ENCODE data around the gene C6orf47.

C6orf47 gene

DNA sequence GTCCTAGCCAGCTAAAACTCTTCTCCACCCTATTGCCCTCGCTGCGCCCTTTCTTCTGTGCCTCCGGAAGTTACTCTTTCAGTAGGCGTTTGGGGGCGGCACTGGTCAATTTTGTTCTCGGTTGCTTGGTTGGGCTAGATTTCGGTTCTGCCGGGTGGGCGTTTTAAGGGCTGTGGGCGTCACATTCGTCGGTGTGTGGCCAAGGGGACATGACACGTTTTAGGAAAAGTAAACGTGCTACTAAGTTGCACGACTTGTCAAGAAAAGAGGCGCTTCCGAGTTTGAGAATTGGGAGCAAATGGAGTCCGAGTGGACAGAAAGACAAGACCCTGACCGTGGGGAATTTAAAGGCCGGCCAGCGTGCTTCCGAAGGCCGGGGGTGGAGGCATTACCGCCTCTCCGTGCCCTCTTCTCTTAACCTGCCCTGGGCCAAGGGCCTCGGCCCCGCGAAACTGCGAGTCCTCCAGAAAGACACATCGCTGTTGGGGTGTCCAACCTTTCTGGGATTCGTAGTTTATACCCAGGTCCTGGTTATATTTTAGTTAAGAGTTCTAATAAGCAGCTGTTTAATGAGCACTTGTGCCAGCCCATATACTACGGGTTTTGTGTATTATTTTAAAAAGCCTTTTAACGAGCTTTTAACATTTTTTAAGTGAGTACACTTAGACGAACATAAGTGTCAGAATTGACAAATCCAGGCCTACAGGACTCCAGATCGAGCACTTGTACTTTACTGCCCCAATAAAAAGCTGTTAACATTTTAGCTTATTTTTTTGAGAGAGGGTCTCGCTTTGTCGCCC lies 7.5 kb downstream of the C6orf47 start:
- no peak overlapping the region for H3K23ac ChIP-seq (ENCODE audit: low read length)
- peak overlapping the region; percentile 72 for H2AFZ ChIP-seq (ENCODE audit: insufficient read depth, low read length, poor library complexity)
- no peak overlapping the region for H2AK5ac ChIP-seq (ENCODE audit: low read length)
- peak overlapping the region; percentile 82 for H3K4ac ChIP-seq (ENCODE audit: low read depth, low read length)
- peak overlapping the region; percentile 69 for H3K4me2 ChIP-seq (ENCODE audit: low read length)
- H3K4me3 ChIP-seq (ENCODE audit: low read depth, low read length) = peak overlapping the region; percentile 90
- no peak overlapping the region for H3K18ac ChIP-seq (ENCODE audit: low read length)
- peak overlapping the region; percentile 83 for H3K14ac ChIP-seq (ENCODE audit: low read length)
- no CpG with 5 or more reads among the region's 37 CpGs for WGBS (ENCODE audit: extremely low coverage, insufficient coverage, insufficient read length)
- H3K4me1 ChIP-seq (ENCODE audit: control insufficient read depth in 1 of 2, insufficient read depth in 2 of 2, low read length in 2 of 2) = peaks cover 6 to 10% of the 10 kb centered on the region in 2 experiments
- peak overlapping the region; percentile 10 for H2BK120ac ChIP-seq (ENCODE audit: insufficient read depth, low read length, poor library complexity)
- H2BK5ac ChIP-seq (ENCODE audit: low read depth, low read length, poor library complexity) = peak overlapping the region; percentile 92
- H4K8ac ChIP-seq (ENCODE audit: low read depth, low read length) = peak overlapping the region; percentile 96
- peak overlapping the region; percentile 95 for H4K12ac ChIP-seq (ENCODE audit: low read depth, low read length)
- no peaks in the 10 kb centered on the region for H3K27me3 ChIP-seq (ENCODE audit: insufficient read depth, low read length)
- no peak overlapping the region for H2BK12ac ChIP-seq (ENCODE audit: low read length)
- peaks cover 17 to 29% of the 10 kb centered on the region in 2 experiments for H3K36me3 ChIP-seq (ENCODE audit: control insufficient read depth in 1 of 2, insufficient read depth in 2 of 2, low read length in 2 of 2)
- H3K9ac ChIP-seq (ENCODE audit: low read length) = peak overlapping the region; percentile 75
- H3K79me2 ChIP-seq (ENCODE audit: control insufficient read depth, insufficient read depth, low read length, poor library complexity) = peaks cover 7% of the 10 kb centered on the region
- peaks cover 17% of the 10 kb centered on the region for H3K79me1 ChIP-seq (ENCODE audit: low read length)
- DNase-seq = peak in 1 of 2 donors; percentile 75
- peak overlapping the region; percentile 92 for H4K91ac ChIP-seq (ENCODE audit: low read depth, low read length)
- H3K9me3 ChIP-seq (ENCODE audit: insufficient read depth, low read depth, low read length) = no peaks in the 10 kb centered on the region
- peak overlapping the region; percentile 93 for H3K27ac ChIP-seq (ENCODE audit: low read depth, low read length)

DNA sequence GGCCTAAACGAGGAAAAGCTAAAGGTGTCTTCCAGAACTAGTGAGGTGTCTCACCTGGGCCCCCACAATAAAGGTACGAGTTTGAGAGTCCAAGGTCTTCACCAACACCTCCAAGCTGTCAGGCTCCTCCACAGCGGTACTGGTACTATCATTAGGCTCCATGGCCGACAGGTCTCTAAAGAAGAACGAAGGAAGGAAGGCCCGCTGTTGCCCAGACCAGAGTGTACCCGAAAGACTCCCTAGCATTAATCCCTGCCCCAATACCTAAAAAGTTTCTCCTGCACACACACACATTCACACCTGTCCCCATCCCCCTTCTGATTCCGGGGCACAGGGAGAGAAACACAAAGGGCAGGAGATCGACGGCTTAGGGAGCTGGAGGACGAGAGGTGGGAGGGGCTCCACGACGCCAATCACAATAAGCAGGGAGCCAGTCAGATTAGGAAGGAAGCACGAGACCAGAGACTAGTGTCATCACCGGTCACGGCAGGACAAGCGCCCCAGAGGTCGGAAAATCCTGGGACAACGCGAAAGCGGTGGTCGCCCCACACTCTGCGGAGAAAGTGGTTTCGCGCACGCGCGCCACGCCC lies 8.9 kb downstream of the C6orf47 start:
- Histone ChIP-seq H2BK120ac (ENCODE audit: insufficient read depth, low read length, poor library complexity) (peak overlapping the region; percentile 83), H2AFZ (ENCODE audit: insufficient read depth, low read length, poor library complexity) (peak overlapping the region; percentile 30), H3K36me3 (ENCODE audit: control insufficient read depth in 1 of 2, insufficient read depth in 2 of 2, low read length in 2 of 2) (peaks cover 24 to 34% of the 10 kb centered on the region in 2 experiments), H4K91ac (ENCODE audit: low read depth, low read length) (peak overlapping the region; percentile 92), H3K79me1 (ENCODE audit: low read length) (peaks cover 17% of the 10 kb centered on the region), H3K9ac (ENCODE audit: low read length) (peak overlapping the region; percentile 86), H3K14ac (ENCODE audit: low read length) (peak overlapping the region; percentile 95), H3K4ac (ENCODE audit: low read depth, low read length) (peak overlapping the region; percentile 82), H3K4me3 (ENCODE audit: low read depth, low read length) (peak overlapping the region; percentile 90), H4K12ac (ENCODE audit: low read depth, low read length) (peak overlapping the region; percentile 88), H3K27me3 (ENCODE audit: insufficient read depth, low read length) (no peaks in the 10 kb centered on the region), H3K27ac (ENCODE audit: low read depth, low read length) (peak overlapping the region; percentile 93), H3K23ac (ENCODE audit: low read length) (no peak overlapping the region), H3K79me2 (ENCODE audit: control insufficient read depth, insufficient read depth, low read length, poor library complexity) (peaks cover 7% of the 10 kb centered on the region), H3K4me1 (ENCODE audit: control insufficient read depth in 1 of 2, insufficient read depth in 2 of 2, low read length in 2 of 2) (peaks cover 6 to 9% of the 10 kb centered on the region in 2 experiments), H4K8ac (ENCODE audit: low read depth, low read length) (peak overlapping the region; percentile 96), H3K18ac (ENCODE audit: low read length) (peak overlapping the region; percentile 87), H2AK5ac (ENCODE audit: low read length) (peak overlapping the region; percentile 76), H2BK5ac (ENCODE audit: low read depth, low read length, poor library complexity) (peak overlapping the region; percentile 92), H3K9me3 (ENCODE audit: insufficient read depth, low read depth, low read length) (no peaks in the 10 kb centered on the region), H2BK12ac (ENCODE audit: low read length) (no peak overlapping the region), H3K4me2 (ENCODE audit: low read length) (peak overlapping the region; percentile 69)
- DNase-seq = peak; percentile 74 to 82
- no CpG with 5 or more reads among the region's 29 CpGs for WGBS (ENCODE audit: extremely low coverage, insufficient coverage, insufficient read length)

DNA sequence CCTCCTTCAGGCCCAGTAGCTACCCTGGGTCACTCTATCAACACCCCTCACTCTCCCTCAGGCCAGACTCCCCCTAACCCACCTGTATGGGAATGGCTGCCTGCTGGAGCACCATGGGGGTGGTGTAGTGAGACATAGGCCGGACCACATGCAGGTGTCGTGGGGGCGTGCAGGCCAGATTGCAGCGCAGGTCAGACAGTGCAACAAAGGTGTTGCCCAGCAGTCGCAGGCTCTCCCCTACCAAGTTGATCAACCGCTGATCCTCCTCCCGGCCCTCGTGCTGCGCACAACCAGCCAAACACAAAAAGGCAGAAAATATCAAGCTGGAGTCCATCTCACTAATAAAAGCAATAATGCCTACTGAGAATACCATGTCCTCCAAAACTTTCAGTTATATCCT lies 15.3 kb downstream of the C6orf47 start:
- no peak overlapping the region for H3K4me3 ChIP-seq (ENCODE audit: low read depth, low read length)
- H2BK120ac ChIP-seq (ENCODE audit: insufficient read depth, low read length, poor library complexity) = no peak overlapping the region
- no peak overlapping the region for H3K14ac ChIP-seq (ENCODE audit: low read length)
- H3K79me2 ChIP-seq (ENCODE audit: control insufficient read depth, insufficient read depth, low read length, poor library complexity) = no peaks in the 10 kb centered on the region
- DNase-seq = no peak
- WGBS (ENCODE audit: extremely low coverage, insufficient coverage, insufficient read length) = no CpG with 5 or more reads among the region's 9 CpGs
- no peaks in the 10 kb centered on the region for H3K4me1 ChIP-seq (ENCODE audit: control insufficient read depth in 1 of 2, insufficient read depth in 2 of 2, low read length in 2 of 2)
- no peak overlapping the region for H3K4ac ChIP-seq (ENCODE audit: low read depth, low read length)
- no peak overlapping the region for H2BK12ac ChIP-seq (ENCODE audit: low read length)
- no peak overlapping the region for H2AFZ ChIP-seq (ENCODE audit: insufficient read depth, low read length, poor library complexity)
- no peaks in the 10 kb centered on the region for H3K79me1 ChIP-seq (ENCODE audit: low read length)
- H4K91ac ChIP-seq (ENCODE audit: low read depth, low read length) = no peak overlapping the region
- no peak overlapping the region for H4K12ac ChIP-seq (ENCODE audit: low read depth, low read length)
- H3K4me2 ChIP-seq (ENCODE audit: low read length) = no peak overlapping the region
- no peak overlapping the region for H2AK5ac ChIP-seq (ENCODE audit: low read length)
- no peak overlapping the region for H2BK5ac ChIP-seq (ENCODE audit: low read depth, low read length, poor library complexity)
- H3K18ac ChIP-seq (ENCODE audit: low read length) = no peak overlapping the region
- no peak overlapping the region for H4K8ac ChIP-seq (ENCODE audit: low read depth, low read length)
- H3K9me3 ChIP-seq (ENCODE audit: insufficient read depth, low read depth, low read length) = peaks cover 4% of the 10 kb centered on the region
- H3K36me3 ChIP-seq (ENCODE audit: control insufficient read depth in 1 of 2, insufficient read depth in 2 of 2, low read length in 2 of 2) = peaks cover 70 to 83% of the 10 kb centered on the region in 2 experiments
- no peak overlapping the region for H3K23ac ChIP-seq (ENCODE audit: low read length)
- H3K27me3 ChIP-seq (ENCODE audit: insufficient read depth, low read length) = no peaks in the 10 kb centered on the region
- no peak overlapping the region for H3K27ac ChIP-seq (ENCODE audit: low read depth, low read length)
- no peak overlapping the region for H3K9ac ChIP-seq (ENCODE audit: low read length)

DNA sequence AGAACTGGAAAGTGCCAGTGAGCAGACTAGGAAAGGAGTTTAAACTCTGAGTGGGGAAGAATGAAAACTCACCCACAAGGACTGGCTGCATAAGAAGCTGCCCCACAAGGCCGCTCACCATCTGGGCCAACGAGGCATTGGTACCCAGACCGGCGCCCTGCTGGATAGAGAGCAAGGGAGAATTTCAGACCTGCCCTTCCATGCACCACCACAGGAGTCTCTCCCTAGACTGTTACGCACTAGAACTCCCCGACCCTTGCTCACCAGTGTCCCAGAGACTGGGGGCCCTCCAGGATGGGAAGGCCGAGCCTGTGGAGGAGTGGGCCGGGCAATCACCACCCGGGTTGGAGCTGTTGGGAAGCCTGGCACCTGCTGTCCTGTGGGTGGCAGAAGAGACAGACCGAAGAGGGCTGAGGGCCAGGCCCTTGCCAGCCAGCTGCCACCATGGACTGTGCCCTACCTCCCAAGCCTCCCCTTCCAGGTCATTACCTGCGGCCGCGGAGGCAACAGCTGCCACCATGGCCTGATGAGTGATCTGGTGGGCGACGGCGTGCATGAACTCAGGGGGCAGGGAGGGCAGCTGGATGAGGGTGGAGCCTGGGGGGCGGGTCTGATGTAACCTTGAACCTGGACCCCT lies 16.6 kb downstream of the C6orf47 start:
- no peak overlapping the region for H3K14ac ChIP-seq (ENCODE audit: low read length)
- H2BK120ac ChIP-seq (ENCODE audit: insufficient read depth, low read length, poor library complexity) = no peak overlapping the region
- no peaks in the 10 kb centered on the region for H3K79me2 ChIP-seq (ENCODE audit: control insufficient read depth, insufficient read depth, low read length, poor library complexity)
- no peak overlapping the region for H3K4me3 ChIP-seq (ENCODE audit: low read depth, low read length)
- no peak overlapping the region for H3K27ac ChIP-seq (ENCODE audit: low read depth, low read length)
- no peak overlapping the region for H3K9ac ChIP-seq (ENCODE audit: low read length)
- peaks cover 4% of the 10 kb centered on the region for H3K9me3 ChIP-seq (ENCODE audit: insufficient read depth, low read depth, low read length)
- no peaks in the 10 kb centered on the region for H3K79me1 ChIP-seq (ENCODE audit: low read length)
- H2AK5ac ChIP-seq (ENCODE audit: low read length) = no peak overlapping the region
- DNase-seq = no peak
- H2BK5ac ChIP-seq (ENCODE audit: low read depth, low read length, poor library complexity) = no peak overlapping the region
- no peaks in the 10 kb centered on the region for H3K4me1 ChIP-seq (ENCODE audit: control insufficient read depth in 1 of 2, insufficient read depth in 2 of 2, low read length in 2 of 2)
- H2AFZ ChIP-seq (ENCODE audit: insufficient read depth, low read length, poor library complexity) = no peak overlapping the region
- H3K27me3 ChIP-seq (ENCODE audit: insufficient read depth, low read length) = no peaks in the 10 kb centered on the region
- no peak overlapping the region for H3K18ac ChIP-seq (ENCODE audit: low read length)
- H3K4ac ChIP-seq (ENCODE audit: low read depth, low read length) = no peak overlapping the region
- no peak overlapping the region for H4K12ac ChIP-seq (ENCODE audit: low read depth, low read length)
- no peak overlapping the region for H4K91ac ChIP-seq (ENCODE audit: low read depth, low read length)
- no peak overlapping the region for H4K8ac ChIP-seq (ENCODE audit: low read depth, low read length)
- no peak overlapping the region for H3K4me2 ChIP-seq (ENCODE audit: low read length)
- peaks cover 75 to 89% of the 10 kb centered on the region in 2 experiments for H3K36me3 ChIP-seq (ENCODE audit: control insufficient read depth in 1 of 2, insufficient read depth in 2 of 2, low read length in 2 of 2)
- WGBS (ENCODE audit: extremely low coverage, insufficient coverage, insufficient read length) = no CpG with 5 or more reads among the region's 17 CpGs
- no peak overlapping the region for H2BK12ac ChIP-seq (ENCODE audit: low read length)
- H3K23ac ChIP-seq (ENCODE audit: low read length) = no peak overlapping the region
